ENCODE measurements around the gene SPP1.
A peak's percentile ranks its signal among the peaks of the same experiment; 100 is the strongest.

SPP1 gene

GRCh38 chr4:88006956-88007303, 31.4 kb downstream of the SPP1 start:
- Histone ChIP-seq H3K4me1 (ENCODE audit: control insufficient read depth, insufficient read depth, low read length) (no peaks in the 10 kb centered on the region), H3K4me3 (ENCODE audit: low read depth, low read length) (peak overlapping the region; percentile 85), H3K9me3 (ENCODE audit: control insufficient read depth, insufficient read depth, low read depth, low read length) (no peaks in the 10 kb centered on the region), H3K27ac (ENCODE audit: extremely low read depth, low read depth, low read length) (no peak overlapping the region), H3K36me3 (ENCODE audit: control insufficient read depth in 2 of 2, insufficient read depth in 1 of 2, low read length in 2 of 2) (no peaks in the 10 kb centered on the region)
- ChIA-PET CTCF (interaction anchor here (0.7 kb wide), 1 partner anchor 38 kb away, joined by 5 read pairs; no protein-coding TSS in a partner anchor), POLR2A (no interaction called here)
- TF ChIP-seq PRDM10 (tag by site-specific recombination; IDR thresholded peaks at IDR 0.05) (no peak), ZBTB17 (tag by site-specific recombination; IDR thresholded peaks at IDR 0.05) (peak; percentile 57)

DNA sequence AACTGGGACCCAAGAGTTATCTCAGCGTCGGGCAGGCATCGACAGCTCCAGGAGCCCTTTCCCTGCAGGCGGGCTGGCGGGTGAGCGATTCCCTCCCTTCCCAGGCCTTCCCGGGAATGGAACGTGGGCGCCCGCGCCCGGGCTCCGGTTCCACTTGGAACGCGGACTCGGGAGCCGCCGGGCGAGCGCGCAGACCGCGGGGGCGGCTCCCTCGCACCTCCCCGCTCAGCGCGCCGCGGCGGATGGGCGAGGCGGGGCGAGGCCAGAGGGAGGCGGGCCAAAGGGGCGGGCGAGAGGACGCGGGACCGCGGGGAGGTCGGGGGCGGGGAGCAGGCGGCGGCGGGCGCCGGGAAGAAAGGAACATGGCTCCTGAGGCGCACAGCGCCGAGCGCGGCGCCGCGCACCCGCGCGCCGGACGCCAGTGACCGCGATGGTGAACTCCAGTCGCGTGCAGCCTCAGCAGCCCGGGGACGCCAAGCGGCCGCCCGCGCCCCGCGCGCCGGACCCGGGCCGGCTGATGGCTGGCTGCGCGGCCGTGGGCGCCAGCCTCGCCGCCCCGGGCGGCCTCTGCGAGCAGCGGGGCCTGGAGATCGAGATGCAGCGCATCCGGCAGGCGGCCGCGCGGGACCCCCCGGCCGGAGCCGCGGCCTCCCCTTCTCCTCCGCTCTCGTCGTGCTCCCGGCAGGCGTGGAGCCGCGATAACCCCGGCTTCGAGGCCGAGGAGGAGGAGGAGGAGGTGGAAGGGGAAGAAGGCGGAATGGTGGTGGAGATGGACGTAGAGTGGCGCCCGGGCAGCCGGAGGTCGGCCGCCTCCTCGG, 32.0 kb downstream of the SPP1 start, which contains the start of gene PKD2:
Gene PKD2, plus strand, starts transcription at position 332 of the 818 bp plus-strand sequence. Its CDS starts 99 bp downstream, at position 431.
- Histone ChIP-seq H3K9me3 (ENCODE audit: control insufficient read depth, insufficient read depth, low read depth, low read length) (no peaks in the 10 kb centered on the region), H3K4me1 (ENCODE audit: control insufficient read depth, insufficient read depth, low read length) (0 out of 2 replicates have a peak, but pooled peaks cover 2% of the 10 kb centered on the region), H3K4me3 (ENCODE audit: low read depth, low read length) (peak within 1 kb of the TSS; percentile 85), H3K36me3 (ENCODE audit: control insufficient read depth in 2 of 2, insufficient read depth in 1 of 2, low read length in 2 of 2) (no peaks in the 10 kb centered on the region), H3K27ac (ENCODE audit: extremely low read depth, low read depth, low read length) (peak within 1 kb of the TSS; percentile 80; the same call in 1 of the 2 replicates)
- CTCF ChIA-PET = interaction anchor here (0.6 kb wide), 1 partner anchor 45 kb away, joined by 5 read pairs; no protein-coding TSS in a partner anchor
- POLR2A ChIA-PET = no interaction called here
- TF ChIP-seq ZBTB6 (tag by site-specific recombination; IDR thresholded peaks at IDR 0.05) (peak; percentile 87), SALL2 (tag by site-specific recombination; IDR thresholded peaks at IDR 0.05; ENCODE audit: borderline replicate concordance) (no peak), ZNF792 (tag by site-specific recombination; IDR thresholded peaks at IDR 0.05) (no peak), WT1 (tag by site-specific recombination; IDR thresholded peaks at IDR 0.05) (no peak), ZNF16 (tag by site-specific recombination; IDR thresholded peaks at IDR 0.05; ENCODE audit: low read depth) (no peak), ZNF223 (tag by site-specific recombination; IDR thresholded peaks at IDR 0.05) (no peak), ZNF37A (tag by site-specific recombination; IDR thresholded peaks at IDR 0.05) (no peak), ZFHX2 (tag by site-specific recombination; conservative IDR thresholded peaks at IDR 0.05) (peak; percentile 59), IKZF3 (tag by site-specific recombination; IDR thresholded peaks at IDR 0.05) (peak; percentile 65), TRIM28 (IDR thresholded peaks at IDR 0.05; ENCODE audit: borderline replicate concordance, low read length) (no peak), ZNF510 (tag by site-specific recombination; IDR thresholded peaks at IDR 0.05; ENCODE audit: insufficient replicate concordance) (no peak), ZNF221 (tag by site-specific recombination; IDR thresholded peaks at IDR 0.05; ENCODE audit: borderline replicate concordance) (no peak), ZBTB7A (tag by site-specific recombination; IDR thresholded peaks at IDR 0.05; ENCODE audit: low read depth) (no peak), ZBTB20 (tag by site-specific recombination; IDR thresholded peaks at IDR 0.05) (peak; percentile 66; the same call in 1 of the 2 replicates), ZNF660 (tag by site-specific recombination; IDR thresholded peaks at IDR 0.05) (0 out of 2 replicates have a peak, but pooled peaks have one; percentile 53), ZNF121 (tag by site-specific recombination; IDR thresholded peaks at IDR 0.05) (no peak), ZNF335 (tag by site-specific recombination; conservative IDR thresholded peaks at IDR 0.05) (peak; percentile 49; the same call in 1 of the 2 replicates), ZSCAN16 (tag by site-specific recombination; IDR thresholded peaks at IDR 0.05) (no peak), ZNF366 (tag by site-specific recombination; conservative IDR thresholded peaks at IDR 0.05) (no peak), ZNF843 (tag by site-specific recombination; IDR thresholded peaks at IDR 0.05) (no peak), GFI1B (tag by site-specific recombination; IDR thresholded peaks at IDR 0.05) (no peak), ZNF157 (tag by site-specific recombination; IDR thresholded peaks at IDR 0.05) (no peak), KLF8 (tag by site-specific recombination; IDR thresholded peaks at IDR 0.05) (peak; percentile 32; the same call in 1 of the 2 replicates), EGR2 (tag by site-specific recombination; IDR thresholded peaks at IDR 0.05; ENCODE audit: low read depth) (peak; percentile 13; the same call in 1 of the 2 replicates), ZNF341 (tag by site-specific recombination; IDR thresholded peaks at IDR 0.05; ENCODE audit: low read depth) (peak; percentile 42), ZNF600 (tag by site-specific recombination; IDR thresholded peaks at IDR 0.05) (no peak), ZNF530 (tag by site-specific recombination; IDR thresholded peaks at IDR 0.05; ENCODE audit: low read depth) (no peak), ZNF701 (tag by site-specific recombination; IDR thresholded peaks at IDR 0.05) (no peak), ZNF350 (tag by site-specific recombination; IDR thresholded peaks at IDR 0.05) (no peak)
